KG1 (cell line): Measurements from ENCODE around the gene FAM170B.

ENCODE experiments used
- DNase-seq: peaks from one replicate; lab custom pipeline; 2025; lab: John Stamatoyannopoulos, UW

FAM170B gene

GRCh38 chr10:49168831-49169500 is 35.1 kb upstream of the FAM170B start:
- DNase-seq = no peak

DNA sequence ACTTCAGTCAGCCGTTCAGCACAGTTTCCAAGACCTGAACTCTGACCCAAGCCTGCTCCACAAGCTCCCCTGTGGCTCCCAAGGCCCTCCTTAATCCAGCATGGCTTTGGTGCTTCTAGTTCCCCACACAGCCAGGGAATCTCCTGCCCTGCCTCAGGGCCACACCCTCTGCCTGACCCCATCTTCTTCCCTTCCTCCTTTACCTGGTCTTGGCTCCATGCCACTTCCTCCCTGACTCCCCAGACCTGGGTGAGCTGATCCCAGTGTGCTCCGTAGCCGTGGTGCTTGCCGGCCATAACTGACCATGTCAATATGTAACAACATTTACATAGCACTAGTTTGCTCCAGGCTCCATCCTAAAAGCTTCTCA is 34.3 kb upstream of the FAM170B start:
- DNase-seq = no peak

GRCh38 chr10:49167425-49168170 is 33.8 kb upstream of the FAM170B start:
- no peak for DNase-seq

- DNase-seq = no peak
Observed at GRCh38 chr10:49166484-49167400, 32.9 kb upstream of the FAM170B start.

- no peak for DNase-seq
Observed at GRCh38 chr10:49165821-49166483, 32.1 kb upstream of the FAM170B start.

- DNase-seq = no peak
Observed at GRCh38 chr10:49165259-49165658, 31.4 kb upstream of the FAM170B start.

GRCh38 chr10:49164559-49165188 is 30.9 kb upstream of the FAM170B start:
- no peak for DNase-seq

- no peak for DNase-seq
Observed at GRCh38 chr10:49163741-49164140, 29.9 kb upstream of the FAM170B start.

DNA sequence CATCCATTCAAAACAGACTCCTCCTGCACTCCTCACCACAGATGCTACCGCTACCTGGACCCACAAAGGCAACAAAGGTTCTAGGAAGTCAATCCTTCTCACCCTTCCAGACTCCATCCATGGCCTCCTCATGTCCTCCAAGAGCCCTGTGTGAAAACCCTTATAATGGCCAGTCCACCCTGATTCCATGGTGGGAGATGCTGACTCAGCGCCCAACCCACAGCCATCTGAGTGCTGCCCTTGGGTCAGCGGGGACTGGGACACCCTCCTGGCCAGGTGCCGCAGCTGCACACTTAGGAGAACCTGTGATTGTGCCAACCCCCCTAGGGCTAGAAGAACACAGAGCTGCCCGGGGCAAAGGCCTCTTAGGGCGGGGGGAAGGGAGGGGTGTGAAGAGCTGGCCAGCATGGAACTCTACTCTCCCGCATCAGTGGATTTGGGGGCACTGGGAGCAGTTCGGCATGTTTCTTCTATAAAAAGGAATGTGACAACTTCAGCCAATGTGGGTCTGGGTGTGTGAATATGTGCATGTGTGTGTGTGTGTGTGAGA is 29.0 kb upstream of the FAM170B start:
- DNase-seq = no peak

GRCh38 chr10:49162063-49162462 is 28.2 kb upstream of the FAM170B start:
- no peak for DNase-seq

- no peak for DNase-seq
Observed at GRCh38 chr10:49161411-49161997, 27.7 kb upstream of the FAM170B start.

- no peak for DNase-seq
Observed at GRCh38 chr10:49160814-49161213, 27.0 kb upstream of the FAM170B start.

GRCh38 chr10:49160110-49160509 is 26.3 kb upstream of the FAM170B start:
- no peak for DNase-seq

DNA sequence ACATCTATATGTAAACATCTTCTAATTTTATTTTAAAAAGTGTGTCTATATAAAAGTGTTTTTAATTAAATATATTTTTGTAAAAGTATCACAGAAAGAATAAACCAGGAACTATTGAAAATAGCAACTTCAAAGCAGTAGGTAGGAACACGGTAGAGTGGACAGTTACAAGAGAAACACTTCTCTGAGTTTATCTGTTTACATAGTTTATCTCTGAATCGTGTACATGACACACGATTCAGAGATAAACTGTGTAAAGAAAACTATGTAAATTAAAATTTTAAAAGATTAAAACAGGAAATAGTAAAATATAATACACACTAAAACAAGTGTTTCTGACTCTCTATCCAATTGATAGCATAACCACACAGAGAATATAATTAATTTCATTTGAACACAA is 25.1 kb upstream of the FAM170B start:
- DNase-seq = no peak

GRCh38 chr10:49158404-49158803 is 24.6 kb upstream of the FAM170B start:
- DNase-seq = no peak

DNA sequence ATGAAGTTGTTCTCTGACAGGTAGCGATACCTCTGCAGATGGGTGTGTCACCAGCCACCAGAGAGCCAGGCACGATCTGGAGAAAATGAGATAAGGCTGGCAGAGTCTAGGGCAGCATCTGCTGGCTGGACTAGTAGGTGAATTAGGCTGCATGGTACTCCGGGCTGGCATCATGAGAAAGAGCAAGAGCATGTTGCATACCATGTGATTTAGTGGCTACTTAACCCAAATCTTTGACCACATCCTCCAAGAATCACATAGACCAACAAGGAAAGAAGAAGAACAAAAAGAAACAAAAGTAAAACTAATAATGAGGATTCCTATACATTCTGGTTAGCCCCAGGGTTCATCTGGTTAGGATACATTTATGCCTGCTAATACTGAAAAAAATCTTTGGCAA is 23.4 kb upstream of the FAM170B start:
- no peak for DNase-seq

DNA sequence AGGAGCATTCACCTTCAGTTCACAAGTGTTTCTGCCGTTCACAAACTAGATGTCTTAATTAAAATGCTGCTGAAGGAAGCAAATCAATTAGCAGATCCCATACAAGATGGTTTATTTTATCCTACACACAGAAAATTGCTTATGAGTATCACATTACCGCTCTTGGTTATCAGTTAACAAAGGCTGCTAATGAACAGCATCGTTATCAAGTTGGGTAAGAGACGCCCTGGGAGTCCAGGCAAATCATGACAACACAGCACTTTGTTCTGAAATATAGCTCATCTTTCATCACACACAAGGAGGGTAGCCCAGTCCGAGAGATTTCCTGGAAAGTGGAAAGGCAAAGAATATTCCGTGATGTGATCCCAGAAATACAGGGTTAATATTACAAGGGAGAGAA is 20.8 kb upstream of the FAM170B start:
- DNase-seq = no peak

DNA sequence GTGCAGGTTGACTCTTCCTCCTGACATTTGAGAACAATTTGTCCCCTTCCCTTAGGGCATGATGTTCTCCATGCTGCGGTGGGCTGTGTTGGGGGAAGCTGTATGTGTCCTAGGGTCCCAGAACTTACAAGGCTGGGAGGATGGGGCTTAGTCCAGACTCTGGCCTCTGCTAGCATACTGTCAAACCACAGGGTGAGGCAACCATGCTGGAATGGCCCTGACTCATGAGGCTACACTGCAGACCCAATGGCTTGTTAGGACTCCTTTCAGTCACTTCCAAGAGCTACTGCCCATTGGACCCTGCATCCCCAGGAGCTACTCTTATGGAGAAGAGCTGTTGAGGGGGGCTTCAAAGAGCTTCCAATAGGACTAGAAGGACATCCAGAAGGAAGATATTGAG is 20.1 kb upstream of the FAM170B start:
- DNase-seq = no peak

DNA sequence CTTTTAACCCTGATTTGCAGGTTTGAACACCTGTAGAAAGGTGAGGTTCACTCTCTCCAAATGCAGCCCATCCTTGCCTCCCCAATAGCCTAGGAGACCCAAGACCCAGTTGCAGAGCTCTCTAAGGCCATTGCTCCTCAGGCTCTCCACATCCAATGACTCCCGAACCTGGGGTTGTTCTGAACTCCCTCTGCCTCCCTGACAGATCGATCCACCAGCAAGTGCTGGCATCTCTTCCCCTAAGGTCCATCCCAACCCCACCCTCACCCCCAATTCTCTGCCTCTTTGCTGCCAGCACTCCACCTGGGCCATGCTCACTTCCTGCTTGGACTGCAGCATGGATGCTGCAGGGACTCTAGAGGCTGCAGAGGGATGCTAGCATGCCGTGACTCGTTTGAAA is 19.3 kb upstream of the FAM170B start:
- no peak for DNase-seq

GRCh38 chr10:49152663-49153062 is 18.8 kb upstream of the FAM170B start:
- no peak for DNase-seq

DNA sequence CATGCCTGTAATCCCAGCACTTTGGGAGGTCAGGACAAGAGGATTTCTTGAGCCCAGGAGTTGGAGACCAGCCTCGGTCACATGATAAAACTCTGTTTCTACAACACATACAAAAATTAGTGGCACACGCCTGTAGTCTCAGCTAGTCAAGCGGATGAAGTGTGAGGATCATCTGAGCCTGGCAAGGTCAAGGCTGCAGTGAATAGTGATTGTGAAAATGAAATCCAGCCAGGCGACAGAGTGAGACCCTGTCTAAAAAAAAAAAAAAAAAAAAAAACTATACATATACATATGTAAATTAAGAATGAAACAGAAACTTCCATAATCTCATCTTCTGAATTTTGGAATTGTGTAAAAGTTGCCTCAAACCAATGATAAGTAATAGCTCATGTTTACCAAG is 18.2 kb upstream of the FAM170B start:
- no peak for DNase-seq
